K562 (cell line): ENCODE results near the gene WNT3. TPM values are rescaled to one million over a fixed set of nuclear protein-coding genes. Genes with fewer than 3 reads are reported as not detected.
A peak's percentile ranks its signal among the peaks of the same experiment; 100 is the strongest.

Experiments used
- C11orf30 ChIP-seq: fragments of 450-650 bp; IDR thresholded peaks from 2 replicates; pipeline ENCODE4 v1.6.1; 2016; ENCODE audit warnings: low read depth, mild to moderate bottlenecking
- CREM ChIP-seq: IDR thresholded peaks from 2 replicates; pipeline ENCODE4 v1.6.1; 2014; ENCODE audit warnings: antibody characterized with exemption, low read depth
- EP300 ChIP-seq: IDR thresholded peaks from 2 replicates; pipeline ENCODE4 v1.6.1; 2012; ENCODE audit warnings: low read length, improper control_type of control experiment
- HDAC1 ChIP-seq, 2 experiments: fragments of 450-650 bp; IDR thresholded peaks; 2 replicates each; pipeline ENCODE4 v1.6.1; 2016 to 2017; ENCODE audit warnings: inconsistent platforms in 1 of 2, mild to moderate bottlenecking in 1 of 2, moderate library complexity in 1 of 2
- MAFK ChIP-seq: IDR thresholded peaks from 2 replicates; pipeline ENCODE4 v1.6.1; 2011; ENCODE audit warnings: low read length, improper control_type of control experiment
- NFYB ChIP-seq: IDR thresholded peaks from 2 replicates; pipeline ENCODE4 v1.6.1; 2011; ENCODE audit warnings: mild to moderate bottlenecking, moderate library complexity; ENCODE audit not compliant: insufficient read length; ENCODE audit errors: extremely low read depth
- NR2C2 ChIP-seq, 2 experiments: fragments of 200-800 bp in 1 of 2; sonication (Bioruptor generic) in 1 of 2; sonication (generic) in 1 of 2; formaldehyde crosslinking in 1 of 2; IDR thresholded peaks; 2 replicates each; pipeline versions ENCODE4 v1.6.1 to v1.8.0; 2016 to 2022; ENCODE audit warnings: mild to moderate bottlenecking in 1 of 2, missing compliant biosample characterization in 1 of 2, missing genetic modification characterization in 1 of 2, missing genetic modification reagents in 1 of 2
- POLR2AphosphoS5 ChIP-seq: IDR thresholded peaks from 2 replicates; pipeline ENCODE4 v1.6.1; 2011; ENCODE audit warnings: mild to moderate bottlenecking, low read depth, low read length, moderate library complexity; ENCODE audit not compliant: control insufficient read depth, insufficient read depth
- POLR2B ChIP-seq: fragments of 450-650 bp; IDR thresholded peaks from 2 replicates; pipeline ENCODE4 v1.6.1; 2018; ENCODE audit warnings: low read depth; ENCODE audit not compliant: partially characterized antibody
- RBFOX2 ChIP-seq: fragments of 200-400 bp; formaldehyde crosslinking; IDR thresholded peaks from 2 replicates; pipeline ENCODE4 v1.6.1; 2017; ENCODE audit warnings: low read depth, mild to moderate bottlenecking, low read length, moderate library complexity
- RNF2 ChIP-seq: sonication (generic); IDR thresholded peaks from 2 replicates; pipeline ENCODE4 v1.6.1; 2016
- SMARCA5 ChIP-seq: fragments of 450-650 bp; IDR thresholded peaks from 2 replicates; pipeline ENCODE4 v1.6.1; 2016
- TBL1XR1 ChIP-seq, 2 experiments: IDR thresholded peaks; 2 replicates each; pipeline ENCODE4 v1.6.1; 2012; ENCODE audit warnings: improper control_type of control experiment in 2 of 2, low read length in 2 of 2, mild to moderate bottlenecking in 1 of 2
- ZEB2 ChIP-seq: fragments of 450-650 bp; IDR thresholded peaks from 2 replicates; pipeline ENCODE4 v1.6.1; 2016
- ZNF766 ChIP-seq: fragments of 200-800 bp; sonication (Bioruptor generic); conservative IDR thresholded peaks from 2 replicates; pipeline ENCODE4 v1.6.1; 2016; ENCODE audit warnings: missing genetic modification characterization, missing compliant biosample characterization
- polyA plus RNA-seq, 8 experiments: library from polyadenylated mRNA; depleted of rRNA in 4 of 8; stranded (reverse) in 5 of 8; unstranded in 3 of 8; fragments of >200 nt; fragmentation: Nextera tagmentation in 2 of 8; fragmentation: Illumina TruSeq in 1 of 8; extraction: Ambion mirVana in 2 of 8; extraction: Trizol in 1 of 8; gene quantifications; 2 replicates each; pipeline versions ENCODE4 v1.2.1 to v1.2.3, GENCODE V29; 2011 to 2014; ENCODE audit warnings: inconsistent platforms in 1 of 8, missing spikeins in 1 of 8
- total RNA-seq, 7 experiments: library from RNA; depleted of rRNA in 6 of 7; stranded (reverse); fragments of >200 nt in 6 of 7; fragmentation: Illumina TruSeq in 2 of 7; extraction: Trizol in 2 of 7; gene quantifications; 2 replicates each; pipeline versions ENCODE4 v1.2.1 to v1.2.3, GENCODE V29; 2011 to 2021; ENCODE audit warnings: low replicate concordance in 1 of 7
- TF ChIP-seq, protein P1 (sequence below), 2 experiments: fragments of 200-800 bp in 1 of 2; sonication (Bioruptor generic) in 1 of 2; sonication (generic) in 1 of 2; formaldehyde crosslinking in 1 of 2; IDR thresholded peaks in 1 of 2; conservative IDR thresholded peaks in 1 of 2; 2 replicates each; pipeline versions ENCODE4 v1.5.0 to v1.6.1; 2016 to 2020; ENCODE audit warnings: missing compliant biosample characterization in 1 of 2, missing genetic modification characterization in 1 of 2, missing genetic modification reagents in 1 of 2
- TF ChIP-seq, protein P2 (sequence below), 3 experiments: fragments of 200-800 bp in 1 of 3; sonication (Bioruptor generic) in 1 of 3; sonication (generic) in 1 of 3; formaldehyde crosslinking in 1 of 3; IDR thresholded peaks; 2 replicates each; pipeline versions ENCODE4 v1.6.1 to v1.8.0; 2016 to 2022; ENCODE audit warnings: mild to moderate bottlenecking in 2 of 3, missing compliant biosample characterization in 2 of 3, missing genetic modification characterization in 2 of 3, missing genetic modification reagents in 1 of 3
- TF ChIP-seq, protein P3 (sequence below): fragments of 250-450 bp; sonication (Bioruptor Pico); IDR thresholded peaks from 2 replicates; pipeline ENCODE4 v1.6.1; 2021; ENCODE audit warnings: mild to moderate bottlenecking
- TF ChIP-seq, protein P4 (sequence below): fragments of 250-450 bp; sonication (Bioruptor Pico); IDR thresholded peaks from 2 replicates; pipeline ENCODE4 v1.9.0; 2021; ENCODE audit warnings: mild to moderate bottlenecking, inconsistent platforms
- TF ChIP-seq, protein P5 (sequence below): fragments of 450-650 bp; IDR thresholded peaks from 2 replicates; pipeline ENCODE4 v1.6.1; 2017; ENCODE audit warnings: mild to moderate bottlenecking, moderate library complexity

Gene WNT3
- total and polyA plus RNA-seq, 9 of the 15 experiments (the other 6 are each of a cell fraction or from before 2014, with no cell fraction given): 1.5 to 6.1 (median 3.3) TPM

DNA sequence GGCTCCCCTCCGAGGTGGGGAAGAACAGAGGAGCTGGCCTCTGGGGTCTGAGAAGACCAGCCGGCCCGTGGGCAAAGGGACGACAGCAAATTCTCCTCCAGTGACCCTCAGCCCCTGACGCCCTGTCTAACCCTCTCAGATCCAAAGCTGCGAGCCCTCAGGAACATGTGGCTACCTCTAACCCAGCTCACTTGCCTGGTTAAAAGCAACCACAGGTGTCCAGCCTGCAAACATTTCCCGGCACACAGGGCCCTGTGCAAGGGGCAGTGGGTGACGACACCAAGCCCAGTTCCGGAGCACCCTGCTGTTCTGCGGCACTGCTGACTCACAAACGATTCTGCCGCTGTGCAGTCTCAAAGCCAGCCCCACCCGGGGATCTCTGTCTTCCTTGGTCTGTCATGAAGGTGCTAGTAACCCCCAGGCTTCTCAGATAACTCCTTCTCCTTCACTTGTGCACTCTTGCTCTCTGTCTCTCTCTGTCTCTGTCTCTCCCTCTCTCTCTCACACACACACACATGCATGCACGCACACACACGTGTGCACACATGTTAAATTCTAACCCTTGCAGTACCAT is 23.0 kb downstream of the WNT3 start (continued):
- peak; percentile 87 for TF ChIP-seq C11orf30
- peak; percentile 76 for TF ChIP-seq EP300
- TF ChIP-seq RNF2: peak; percentile 85
- TF ChIP-seq CREM: peak; percentile 93
- TF ChIP-seq, protein P1, sequence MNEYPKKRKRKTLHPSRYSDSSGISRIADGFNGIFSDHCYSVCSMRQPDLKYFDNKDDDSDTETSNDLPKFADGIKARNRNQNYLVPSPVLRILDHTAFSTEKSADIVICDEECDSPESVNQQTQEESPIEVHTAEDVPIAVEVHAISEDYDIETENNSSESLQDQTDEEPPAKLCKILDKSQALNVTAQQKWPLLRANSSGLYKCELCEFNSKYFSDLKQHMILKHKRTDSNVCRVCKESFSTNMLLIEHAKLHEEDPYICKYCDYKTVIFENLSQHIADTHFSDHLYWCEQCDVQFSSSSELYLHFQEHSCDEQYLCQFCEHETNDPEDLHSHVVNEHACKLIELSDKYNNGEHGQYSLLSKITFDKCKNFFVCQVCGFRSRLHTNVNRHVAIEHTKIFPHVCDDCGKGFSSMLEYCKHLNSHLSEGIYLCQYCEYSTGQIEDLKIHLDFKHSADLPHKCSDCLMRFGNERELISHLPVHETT (CRISPR knock-in tag; conservative IDR thresholded peaks at IDR 0.05 in 1 of 2, IDR thresholded peaks at IDR 0.05 in 1 of 2): peak in 1 of 2 experiments; percentile 38; a peak in 1 of 4 replicates
- TF ChIP-seq POLR2AphosphoS5: peak; percentile 27; the same call in 1 of the 2 replicates
- TF ChIP-seq, protein P2, sequence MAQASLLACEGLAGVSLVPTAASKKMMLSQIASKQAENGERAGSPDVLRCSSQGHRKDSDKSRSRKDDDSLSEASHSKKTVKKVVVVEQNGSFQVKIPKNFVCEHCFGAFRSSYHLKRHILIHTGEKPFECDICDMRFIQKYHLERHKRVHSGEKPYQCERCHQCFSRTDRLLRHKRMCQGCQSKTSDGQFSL (CRISPR knock-in tag; IDR thresholded peaks at IDR 0.05): no peak
- TF ChIP-seq, protein P2 (tag; IDR thresholded peaks at IDR 0.05): no peak
- TF ChIP-seq POLR2B: peak; percentile 48
- peak in 1 of 2 experiments; percentile 85; a peak in 2 of 4 replicates for TF ChIP-seq HDAC1 (IDR thresholded peaks at IDR 0.05)
- peak; percentile 30; the same call in 1 of the 2 replicates for TF ChIP-seq ZNF766 (CRISPR knock-in tag)
- peak; percentile 71; the same call in 1 of the 2 replicates for TF ChIP-seq ZEB2
- TF ChIP-seq, protein P3, sequence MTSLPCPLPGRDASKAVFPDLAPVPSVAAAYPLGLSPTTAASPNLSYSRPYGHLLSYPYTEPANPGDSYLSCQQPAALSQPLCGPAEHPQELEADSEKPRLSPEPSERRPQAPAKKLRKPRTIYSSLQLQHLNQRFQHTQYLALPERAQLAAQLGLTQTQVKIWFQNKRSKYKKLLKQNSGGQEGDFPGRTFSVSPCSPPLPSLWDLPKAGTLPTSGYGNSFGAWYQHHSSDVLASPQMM (CRISPR knock-in tag): no peak
- TF ChIP-seq NR2C2 (CRISPR knock-in tag; IDR thresholded peaks at IDR 0.05): no peak
- peak; percentile 66; the same call in 1 of the 2 replicates for TF ChIP-seq NR2C2 (tag; IDR thresholded peaks at IDR 0.05)
- TF ChIP-seq, protein P4, sequence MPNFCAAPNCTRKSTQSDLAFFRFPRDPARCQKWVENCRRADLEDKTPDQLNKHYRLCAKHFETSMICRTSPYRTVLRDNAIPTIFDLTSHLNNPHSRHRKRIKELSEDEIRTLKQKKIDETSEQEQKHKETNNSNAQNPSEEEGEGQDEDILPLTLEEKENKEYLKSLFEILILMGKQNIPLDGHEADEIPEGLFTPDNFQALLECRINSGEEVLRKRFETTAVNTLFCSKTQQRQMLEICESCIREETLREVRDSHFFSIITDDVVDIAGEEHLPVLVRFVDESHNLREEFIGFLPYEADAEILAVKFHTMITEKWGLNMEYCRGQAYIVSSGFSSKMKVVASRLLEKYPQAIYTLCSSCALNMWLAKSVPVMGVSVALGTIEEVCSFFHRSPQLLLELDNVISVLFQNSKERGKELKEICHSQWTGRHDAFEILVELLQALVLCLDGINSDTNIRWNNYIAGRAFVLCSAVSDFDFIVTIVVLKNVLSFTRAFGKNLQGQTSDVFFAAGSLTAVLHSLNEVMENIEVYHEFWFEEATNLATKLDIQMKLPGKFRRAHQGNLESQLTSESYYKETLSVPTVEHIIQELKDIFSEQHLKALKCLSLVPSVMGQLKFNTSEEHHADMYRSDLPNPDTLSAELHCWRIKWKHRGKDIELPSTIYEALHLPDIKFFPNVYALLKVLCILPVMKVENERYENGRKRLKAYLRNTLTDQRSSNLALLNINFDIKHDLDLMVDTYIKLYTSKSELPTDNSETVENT (CRISPR knock-in tag): no peak
- TF ChIP-seq TBL1XR1 (IDR thresholded peaks at IDR 0.05; ENCODE audit: low read length in 2 of 2): no peak
- TF ChIP-seq MAFK: peak; percentile 65
- peak; percentile 84 for TF ChIP-seq RBFOX2
- TF ChIP-seq NFYB: no peak
- peak; percentile 63; the same call in 1 of the 2 replicates for TF ChIP-seq SMARCA5
- TF ChIP-seq, protein P5, sequence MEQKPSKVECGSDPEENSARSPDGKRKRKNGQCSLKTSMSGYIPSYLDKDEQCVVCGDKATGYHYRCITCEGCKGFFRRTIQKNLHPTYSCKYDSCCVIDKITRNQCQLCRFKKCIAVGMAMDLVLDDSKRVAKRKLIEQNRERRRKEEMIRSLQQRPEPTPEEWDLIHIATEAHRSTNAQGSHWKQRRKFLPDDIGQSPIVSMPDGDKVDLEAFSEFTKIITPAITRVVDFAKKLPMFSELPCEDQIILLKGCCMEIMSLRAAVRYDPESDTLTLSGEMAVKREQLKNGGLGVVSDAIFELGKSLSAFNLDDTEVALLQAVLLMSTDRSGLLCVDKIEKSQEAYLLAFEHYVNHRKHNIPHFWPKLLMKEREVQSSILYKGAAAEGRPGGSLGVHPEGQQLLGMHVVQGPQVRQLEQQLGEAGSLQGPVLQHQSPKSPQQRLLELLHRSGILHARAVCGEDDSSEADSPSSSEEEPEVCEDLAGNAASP: no peak
